Ovary (tissue), 3 donors: ENCODE data around the gene PNLIPRP2.

ENCODE experiments used
- CTCF ChIP-seq, 3 donors: fragments of 450-650 bp in 2 of 3; fragments of 200-600 bp in 1 of 3; IDR thresholded peaks; one replicate each; pipeline versions ENCODE4 v1.5.1 to v1.8.0; 2016 to 2022; ENCODE audit warnings: antibody characterized with exemption in 3 of 3, mild to moderate bottlenecking in 1 of 3
- POLR2A ChIP-seq: fragments of 450-650 bp; IDR thresholded peaks from one replicate; pipeline ENCODE4 v1.6.1; 2017; ENCODE audit warnings: antibody characterized with exemption, mild to moderate bottlenecking, moderate library complexity
- donor health status: DM: no; HTN: no; CAD: no.

- TF ChIP-seq CTCF (IDR thresholded peaks at IDR 0.05) (no peak), POLR2A (no peak)
Observed at GRCh38 chr10:116669832-116670644, 49.3 kb downstream of the PNLIPRP2 start.
